Measurements from ENCODE around the gene CERK. TPM values are rescaled to one million over a fixed set of nuclear protein-coding genes. Genes with fewer than 3 reads are reported as not detected.

The CERK gene
- total and polyA plus RNA-seq, 9 of the 15 experiments (the other 6 are each of a cell fraction or from before 2014, with no cell fraction given), result 1.1 to 14.9 (median 8.7) TPM

GRCh38 chr22:46684706-46685105 is 53.3 kb downstream of the CERK start:
- H3K9me3 ChIP-seq (replicated peaks; ENCODE audit: control insufficient read depth, insufficient read depth, low read depth, low read length), result no peaks in the 10 kb centered on the region
- H3K9ac ChIP-seq (ENCODE audit: insufficient read depth in 1 of 2, low read depth in 2 of 2, low read length in 2 of 2), result no peak overlapping the region
- H4K20me1 ChIP-seq (replicated peaks; ENCODE audit: control insufficient read depth, insufficient read depth, low read length), result no peaks in the 10 kb centered on the region
- H3K27ac ChIP-seq (ENCODE audit: extremely low read depth, low read depth, low read length), result no peak overlapping the region
- TSS peak; percentile 42 for BruUV-seq (replicated peaks)
- no peak overlapping the region for H2AFZ ChIP-seq (ENCODE audit: low read depth, low read length)
- ATAC-seq (no peak), FAIRE-seq (no peak), DNase-seq (ENCODE audit: extremely low read depth in 1 of 4, low spot score in 3 of 4) (no peak)
- CTCF ChIA-PET (ENCODE audit: low intra/inter-chr PET ratio), result no interaction called here
- TF ChIP-seq, protein P1, sequence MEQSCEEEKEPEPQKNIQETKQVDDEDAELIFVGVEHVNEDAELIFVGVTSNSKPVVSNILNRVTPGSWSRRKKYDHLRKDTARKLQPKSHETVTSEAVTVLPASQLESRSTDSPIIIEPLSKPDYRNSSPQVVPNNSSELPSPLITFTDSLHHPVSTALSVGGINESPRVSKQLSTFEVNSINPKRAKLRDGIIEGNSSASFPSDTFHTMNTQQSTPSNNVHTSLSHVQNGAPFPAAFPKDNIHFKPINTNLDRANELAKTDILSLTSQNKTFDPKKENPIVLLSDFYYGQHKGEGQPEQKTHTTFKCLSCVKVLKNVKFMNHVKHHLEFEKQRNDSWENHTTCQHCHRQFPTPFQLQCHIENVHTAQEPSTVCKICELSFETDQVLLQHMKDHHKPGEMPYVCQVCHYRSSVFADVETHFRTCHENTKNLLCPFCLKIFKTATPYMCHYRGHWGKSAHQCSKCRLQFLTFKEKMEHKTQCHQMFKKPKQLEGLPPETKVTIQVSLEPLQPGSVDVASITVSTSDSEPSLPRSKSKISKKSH (CRISPR knock-in tag; IDR thresholded peaks at IDR 0.05), result no peak
- TF ChIP-seq DLX4 (CRISPR knock-in tag; IDR thresholded peaks at IDR 0.05) (no peak), MYBL2 (IDR thresholded peaks at IDR 0.05; ENCODE audit: low read depth) (no peak), MYBL2 (CRISPR knock-in tag; IDR thresholded peaks at IDR 0.05; ENCODE audit: borderline replicate concordance) (no peak), USF2 (CRISPR knock-in tag; IDR thresholded peaks at IDR 0.05) (no peak), ZNF584 (CRISPR knock-in tag; IDR thresholded peaks at IDR 0.05; ENCODE audit: low read depth) (no peak), CBFA2T2 (conservative IDR thresholded peaks at IDR 0.05) (0 out of 2 replicates have a peak, but pooled peaks have one; percentile 12), CBFA2T3 (IDR thresholded peaks at IDR 0.05) (peak; percentile 38), GTF2A2 (tag; IDR thresholded peaks at IDR 0.05) (no peak), PCBP2 (IDR thresholded peaks at IDR 0.05; ENCODE audit: low read depth, low read length, poor library complexity, severe bottlenecking) (no peak)
- no peak overlapping the region for H3K4me3 ChIP-seq
- H3K79me2 ChIP-seq (ENCODE audit: control insufficient read depth, insufficient read depth, low read length), result no peaks in the 10 kb centered on the region
- peaks cover 0 to 7% of the 10 kb centered on the region in 2 experiments; a peak in 2 of 5 replicates for H3K4me1 ChIP-seq (replicated peaks in 1 of 2; ENCODE audit: control insufficient read depth in 2 of 2, insufficient read depth in 2 of 2, low read length in 2 of 2)
- H3K4me2 ChIP-seq (ENCODE audit: insufficient read depth, low read length), result no peak overlapping the region
- no peaks in the 10 kb centered on the region for H3K9me1 ChIP-seq (ENCODE audit: control insufficient read depth, insufficient read depth, low read length)
- H3K27me3 ChIP-seq (ENCODE audit: control insufficient read depth in 2 of 2, insufficient read depth in 2 of 2, low read length in 2 of 2), result no peaks in the 10 kb centered on the region
- in situ Hi-C loops (cut with MboI), result no loop called here
- POLR2A ChIA-PET, result no interaction called here
- intact Hi-C loops (cut with micrococcal nuclease), result loop anchor here (10.0 kb wide), 1 partner anchor 120 kb away; no protein-coding TSS in a partner anchor
- peaks cover 8% of the 10 kb centered on the region; the same call in 1 of the 3 replicates for H3K36me3 ChIP-seq (ENCODE audit: control insufficient read depth, insufficient read depth, low read length)
- 44% methylated on average over 9 of the region's 10 CpGs for WGBS (ENCODE audit: insufficient coverage, low coverage, missing lambda C conversion rate)
